ENCODE measurements around the gene CCDC172. TPM values are rescaled to one million over a fixed set of nuclear protein-coding genes. Genes with fewer than 3 reads are reported as not detected.

CCDC172 gene
- total RNA-seq, 1 donor from 2014 or later = not detected

DNA sequence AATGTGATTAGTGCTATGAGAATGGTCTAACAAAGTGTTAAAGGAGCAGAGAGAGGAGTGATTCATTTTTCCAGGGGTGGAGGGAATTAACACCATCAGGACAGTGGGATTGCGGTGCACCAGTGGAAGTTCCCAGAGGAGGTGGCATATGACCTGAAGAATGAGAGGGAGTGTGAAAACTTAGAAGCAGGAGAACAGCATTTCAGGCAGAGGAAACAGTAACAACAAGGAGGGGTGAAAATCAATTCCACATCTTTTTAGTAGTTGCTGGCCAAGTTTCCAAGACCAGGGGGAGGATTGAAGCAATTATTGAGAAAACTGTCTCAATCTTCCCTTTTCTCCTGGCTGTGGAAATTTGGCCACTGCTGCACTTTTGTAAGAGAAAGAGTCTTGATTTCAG, 23.7 kb upstream of the CCDC172 start:
- Histone ChIP-seq H3K36me3 (no peaks in the 10 kb centered on the region), H3K27ac (replicated peaks) (no peak overlapping the region), H3K9me3 (replicated peaks) (peaks cover 9% of the 10 kb centered on the region), H3K4me3 (no peak overlapping the region), H3K4me1 (no peaks in the 10 kb centered on the region), H3K27me3 (ENCODE audit: low read depth) (no peaks in the 10 kb centered on the region)
- TF ChIP-seq, protein P1, sequence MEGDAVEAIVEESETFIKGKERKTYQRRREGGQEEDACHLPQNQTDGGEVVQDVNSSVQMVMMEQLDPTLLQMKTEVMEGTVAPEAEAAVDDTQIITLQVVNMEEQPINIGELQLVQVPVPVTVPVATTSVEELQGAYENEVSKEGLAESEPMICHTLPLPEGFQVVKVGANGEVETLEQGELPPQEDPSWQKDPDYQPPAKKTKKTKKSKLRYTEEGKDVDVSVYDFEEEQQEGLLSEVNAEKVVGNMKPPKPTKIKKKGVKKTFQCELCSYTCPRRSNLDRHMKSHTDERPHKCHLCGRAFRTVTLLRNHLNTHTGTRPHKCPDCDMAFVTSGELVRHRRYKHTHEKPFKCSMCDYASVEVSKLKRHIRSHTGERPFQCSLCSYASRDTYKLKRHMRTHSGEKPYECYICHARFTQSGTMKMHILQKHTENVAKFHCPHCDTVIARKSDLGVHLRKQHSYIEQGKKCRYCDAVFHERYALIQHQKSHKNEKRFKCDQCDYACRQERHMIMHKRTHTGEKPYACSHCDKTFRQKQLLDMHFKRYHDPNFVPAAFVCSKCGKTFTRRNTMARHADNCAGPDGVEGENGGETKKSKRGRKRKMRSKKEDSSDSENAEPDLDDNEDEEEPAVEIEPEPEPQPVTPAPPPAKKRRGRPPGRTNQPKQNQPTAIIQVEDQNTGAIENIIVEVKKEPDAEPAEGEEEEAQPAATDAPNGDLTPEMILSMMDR (IDR thresholded peaks at IDR 0.05; ENCODE audit: borderline replicate concordance) = no peak
- intact Hi-C loops (cut with micrococcal nuclease) = no loop called here
- no peak for DNase-seq

DNA sequence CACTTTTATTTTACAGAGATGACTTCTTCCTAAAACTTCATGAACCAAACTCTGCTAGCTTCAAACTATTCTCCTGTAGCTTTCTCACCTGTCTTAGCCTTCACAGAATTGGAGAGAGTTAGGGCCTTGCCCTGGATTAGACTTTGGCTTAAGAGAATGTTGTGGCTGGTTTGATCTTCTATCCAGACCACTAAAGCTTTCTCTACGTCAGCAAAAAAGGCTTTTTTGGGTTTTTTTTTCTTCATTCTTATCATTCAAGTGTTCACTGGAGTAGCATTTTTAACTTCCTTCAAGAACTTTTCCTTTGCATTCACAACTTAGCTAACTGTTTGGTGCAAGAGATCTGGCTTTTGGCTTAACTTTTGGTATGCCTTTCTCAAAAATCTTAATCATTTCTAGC, 19.3 kb upstream of the CCDC172 start:
- TF ChIP-seq, protein P1 (IDR thresholded peaks at IDR 0.05; ENCODE audit: borderline replicate concordance) = no peak
- H3K4me1 ChIP-seq = no peaks in the 10 kb centered on the region
- H3K27me3 ChIP-seq (ENCODE audit: low read depth) = no peaks in the 10 kb centered on the region
- H3K27ac ChIP-seq (replicated peaks) = no peak overlapping the region
- no peaks in the 10 kb centered on the region for H3K36me3 ChIP-seq
- no peak overlapping the region for H3K4me3 ChIP-seq
- DNase-seq = no peak
- intact Hi-C loops (cut with micrococcal nuclease) = no loop called here
- H3K9me3 ChIP-seq (replicated peaks) = peaks cover 9% of the 10 kb centered on the region

DNA sequence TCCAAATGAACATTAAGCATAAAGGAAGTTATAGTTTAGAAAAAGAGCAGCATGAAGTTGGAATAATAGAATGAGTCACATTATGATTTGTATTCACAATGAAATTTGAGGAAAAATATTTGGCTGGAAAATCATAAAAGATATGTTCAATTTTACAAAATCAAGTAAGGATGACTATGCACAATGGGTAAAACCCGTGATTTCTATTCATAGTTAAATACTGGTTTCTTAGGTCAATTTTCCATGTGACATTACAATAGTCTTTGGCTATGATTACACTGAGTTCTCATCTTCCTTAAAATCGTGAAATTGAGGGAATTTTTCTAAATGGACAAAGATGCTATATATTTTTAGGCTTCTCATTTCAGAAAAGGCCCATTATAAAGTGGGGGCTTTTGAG, 17.4 kb upstream of the CCDC172 start:
- TF ChIP-seq, protein P1 (IDR thresholded peaks at IDR 0.05; ENCODE audit: borderline replicate concordance) = no peak
- intact Hi-C loops (cut with micrococcal nuclease) = no loop called here
- H3K4me1 ChIP-seq = no peaks in the 10 kb centered on the region
- DNase-seq = no peak
- H3K9me3 ChIP-seq (replicated peaks) = peaks cover 9% of the 10 kb centered on the region
- no peaks in the 10 kb centered on the region for H3K27me3 ChIP-seq (ENCODE audit: low read depth)
- H3K36me3 ChIP-seq = no peaks in the 10 kb centered on the region
- H3K4me3 ChIP-seq = no peak overlapping the region
- H3K27ac ChIP-seq (replicated peaks) = no peak overlapping the region

DNA sequence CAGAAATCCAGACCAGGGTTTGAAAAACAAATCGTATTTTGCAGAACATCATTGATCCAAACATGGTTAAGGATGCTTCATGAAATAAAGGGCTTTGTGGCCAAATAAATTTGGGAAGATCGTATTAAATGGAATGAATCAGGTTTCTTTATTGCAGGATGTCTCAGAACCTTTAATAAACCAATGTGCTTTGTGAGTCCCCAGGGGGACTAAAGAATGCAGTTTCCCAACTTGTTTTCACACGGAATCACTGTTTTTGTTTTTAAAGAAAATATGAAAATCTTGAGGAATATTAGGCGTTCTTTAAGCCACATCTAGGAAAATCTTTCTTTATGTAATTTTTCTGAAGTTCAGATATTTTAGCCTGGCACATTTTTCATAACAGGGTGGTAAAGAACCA, 16.8 kb upstream of the CCDC172 start:
- Histone ChIP-seq H3K27ac (replicated peaks) (no peak overlapping the region), H3K4me3 (no peak overlapping the region), H3K36me3 (no peaks in the 10 kb centered on the region), H3K27me3 (ENCODE audit: low read depth) (no peaks in the 10 kb centered on the region), H3K9me3 (replicated peaks) (peaks cover 9% of the 10 kb centered on the region), H3K4me1 (no peaks in the 10 kb centered on the region)
- intact Hi-C loops (cut with micrococcal nuclease) = no loop called here
- DNase-seq = no peak
- TF ChIP-seq, protein P1 (IDR thresholded peaks at IDR 0.05; ENCODE audit: borderline replicate concordance) = no peak

DNA sequence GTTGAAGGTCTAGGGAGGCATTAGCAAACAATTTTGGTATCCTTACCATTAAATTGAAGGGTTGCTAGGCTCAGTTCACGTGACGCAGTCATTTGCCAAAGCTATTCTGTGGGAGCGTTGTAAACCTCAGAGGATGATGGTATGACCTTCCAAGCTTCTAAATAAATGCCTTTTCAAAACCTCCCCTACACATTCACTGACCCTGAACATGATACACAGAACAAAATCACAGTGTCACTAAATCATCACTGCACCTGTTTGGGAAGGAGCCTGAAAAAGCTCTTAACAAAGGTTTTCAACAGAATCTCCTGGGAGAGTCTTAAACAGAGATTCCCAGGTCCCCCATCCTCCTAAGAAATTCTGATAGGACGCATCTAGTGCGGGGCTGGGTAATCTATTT, 13.2 kb upstream of the CCDC172 start:
- no peaks in the 10 kb centered on the region for H3K36me3 ChIP-seq
- H3K27ac ChIP-seq (replicated peaks) = no peak overlapping the region
- DNase-seq = no peak
- no peaks in the 10 kb centered on the region for H3K27me3 ChIP-seq (ENCODE audit: low read depth)
- no peaks in the 10 kb centered on the region for H3K4me1 ChIP-seq
- no peaks in the 10 kb centered on the region for H3K9me3 ChIP-seq (replicated peaks)
- no peak overlapping the region for H3K4me3 ChIP-seq
- intact Hi-C loops (cut with micrococcal nuclease) = no loop called here
- TF ChIP-seq, protein P1 (IDR thresholded peaks at IDR 0.05; ENCODE audit: borderline replicate concordance) = no peak
